Pulmonary artery endothelial cell (primary cell): ENCODE measurements around the gene FHL3. TPM values are rescaled to one million over a fixed set of nuclear protein-coding genes. Genes with fewer than 3 reads are reported as not detected.

Source experiments
- total RNA-seq: library from RNA; depleted of rRNA; stranded (reverse); fragments of >200 nt; gene quantifications from 2 replicates; pipeline ENCODE4 v1.2.3, GENCODE V29; 2014

FHL3 gene
- total RNA-seq, 1 donor from 2014 or later, result 13.9 TPM

Other genes starting within 250 kb of the FHL3 start
- gene EPHA10, start 240.4 kb downstream of the FHL3 start, total RNA-seq, result not detected in 2 replicates
- 0.40 and 0.88 TPM in 2 replicates for gene MANEAL, start 211.7 kb downstream of the FHL3 start, total RNA-seq
- 15.9 and 16.4 TPM in 2 replicates for gene C1orf122, start 197.7 kb downstream of the FHL3 start, total RNA-seq
- gene YRDC, start 197.3 kb downstream of the FHL3 start, total RNA-seq, result 23.9 and 25.8 TPM in 2 replicates
- gene MTF1, start 145.9 kb downstream of the FHL3 start, total RNA-seq, result 2.2 and 3.7 TPM in 2 replicates
- 17.9 and 22.0 TPM in 2 replicates for gene INPP5B, start 58.5 kb downstream of the FHL3 start, total RNA-seq
- gene SF3A3, start 15.5 kb downstream of the FHL3 start, total RNA-seq, result 112 and 137 TPM in 2 replicates
- 47.7 and 55.9 TPM in 2 replicates for gene UTP11, start 7.2 kb upstream of the FHL3 start, total RNA-seq
- not detected in 2 replicates for gene POU3F1, start 41.3 kb upstream of the FHL3 start, total RNA-seq